NCI-H1417 treated with DMSO at 0.1 percent for 48 hours (cell line): ENCODE data around the gene KRTAP16-1.
"Not testable (repeated sequence)": the region's sequence is repeated elsewhere in the genome, so short reads cannot be mapped to it uniquely, and the experiment has no call there.

Source experiments
- DNase-seq: peaks from one replicate; lab custom pipeline; 2025; lab: John Stamatoyannopoulos, UW

Gene KRTAP16-1

DNA sequence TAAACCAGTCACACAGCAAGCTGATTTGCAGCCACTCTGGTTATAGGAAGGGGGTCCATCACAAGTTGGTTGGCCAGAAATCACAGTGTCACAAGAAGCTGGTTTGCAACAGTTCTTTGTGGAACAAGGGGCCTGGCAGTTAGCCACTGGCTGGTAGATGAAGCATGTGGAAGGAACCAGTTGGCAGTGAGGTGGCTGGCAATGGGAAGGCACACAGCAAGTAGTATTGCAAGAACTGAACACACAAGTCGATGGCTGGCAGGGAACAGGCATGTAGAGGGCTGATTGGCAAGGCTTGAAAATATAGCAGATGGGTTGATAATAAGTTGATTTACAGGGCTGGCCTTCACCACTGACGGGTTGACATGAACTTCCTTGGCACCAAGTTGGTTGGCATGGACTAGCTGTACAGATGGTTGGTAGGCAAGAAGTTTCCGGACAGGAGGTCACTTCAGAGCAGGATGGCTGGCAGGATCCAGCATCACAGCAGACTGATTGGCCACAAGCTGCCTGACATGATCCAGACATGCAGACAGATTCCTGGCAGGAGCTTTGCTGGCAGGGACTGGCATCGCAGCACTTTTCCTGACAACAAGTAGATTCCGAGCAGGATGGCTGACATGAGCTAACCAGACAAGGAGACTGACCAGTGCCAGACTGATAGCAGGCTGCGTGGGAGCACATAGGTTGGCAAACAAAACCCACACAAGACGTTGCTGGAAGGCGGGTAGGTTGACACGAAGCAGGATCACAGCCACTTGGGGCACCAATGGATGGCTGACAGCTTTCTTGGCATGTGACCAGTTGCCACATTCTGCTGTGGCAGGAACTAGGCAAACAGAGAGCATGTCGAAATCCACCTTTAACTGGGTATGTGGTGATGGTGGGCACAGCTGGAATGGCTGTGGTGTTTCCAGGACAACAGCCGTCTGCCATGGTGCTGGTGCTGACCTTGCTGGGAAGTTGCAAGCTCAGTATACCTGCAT, 6.9 kb downstream of the KRTAP16-1 start, which contains the start of gene KRTAP29-1:
Gene KRTAP29-1 (minus strand): TSS at position 936 of the 986 bp plus-strand sequence. CDS start 0 bp downstream, at position 936.
- DNase-seq, result no peak

DNA sequence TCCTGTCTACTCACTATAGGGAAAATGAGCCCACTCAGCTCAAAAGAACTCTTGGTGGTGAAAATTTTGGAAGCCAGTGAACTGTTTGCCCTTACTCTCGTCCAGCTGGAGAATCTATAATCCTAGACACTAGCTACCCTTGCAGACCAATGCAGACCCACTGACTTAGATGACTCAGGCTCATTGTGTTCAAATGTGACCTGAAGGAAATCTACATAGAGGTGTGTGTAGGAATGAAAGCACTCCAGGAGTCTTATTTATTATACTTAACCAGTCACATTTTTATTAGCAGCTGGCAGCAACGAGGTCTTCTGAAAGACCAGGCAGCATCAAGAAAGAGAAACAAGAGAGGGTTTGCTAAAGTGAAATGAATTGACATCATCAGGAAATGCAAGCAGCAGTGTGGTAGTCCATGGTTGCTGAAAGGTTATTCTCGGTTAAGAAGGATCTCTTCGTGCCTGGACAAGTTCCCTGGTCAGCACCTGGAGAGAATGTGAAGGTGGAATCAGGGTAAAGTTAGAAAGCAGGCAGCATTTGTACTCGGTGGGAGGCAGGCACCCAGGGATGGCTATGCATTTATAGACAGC, 7.8 kb downstream of the KRTAP16-1 start:
- no peak for DNase-seq

DNA sequence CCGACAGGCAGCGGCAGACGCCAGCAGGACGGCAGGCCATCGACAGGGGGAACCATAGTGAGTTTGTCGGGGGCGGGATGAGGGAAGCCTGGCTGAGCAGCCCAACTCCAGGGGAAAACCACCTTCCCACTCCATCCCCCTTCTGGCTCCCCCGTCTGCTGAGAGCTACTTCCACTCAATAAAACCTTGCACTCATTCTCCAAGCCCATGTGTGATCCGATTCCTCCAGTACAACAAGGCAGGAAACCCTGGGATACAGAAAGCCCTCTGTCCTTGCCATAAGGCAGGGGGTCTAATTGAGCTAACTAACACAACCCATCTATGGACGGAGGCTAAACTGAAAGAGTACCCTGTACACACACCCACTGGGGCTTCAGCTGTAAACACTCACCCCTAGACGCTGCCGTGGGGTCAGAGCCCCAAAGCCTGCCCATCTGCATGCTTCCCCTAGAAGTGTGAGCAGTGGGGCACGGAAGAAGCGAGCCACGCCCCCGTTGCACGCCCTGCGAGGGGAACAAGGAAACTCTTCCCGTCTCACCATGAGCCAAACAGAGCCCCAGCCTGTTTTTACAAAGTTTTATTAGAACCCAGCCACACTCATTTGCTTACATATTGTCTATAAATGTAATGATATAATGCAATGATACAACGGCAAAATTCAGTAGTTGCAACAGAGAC, 10.5 kb downstream of the KRTAP16-1 start:
- no peak for DNase-seq

- DNase-seq, result no peak
Measured at GRCh38 chr17:41296846-41297245, 12.3 kb downstream of the KRTAP16-1 start.

- no peak for DNase-seq
Measured at GRCh38 chr17:41294016-41294415, 15.1 kb downstream of the KRTAP16-1 start.

DNA sequence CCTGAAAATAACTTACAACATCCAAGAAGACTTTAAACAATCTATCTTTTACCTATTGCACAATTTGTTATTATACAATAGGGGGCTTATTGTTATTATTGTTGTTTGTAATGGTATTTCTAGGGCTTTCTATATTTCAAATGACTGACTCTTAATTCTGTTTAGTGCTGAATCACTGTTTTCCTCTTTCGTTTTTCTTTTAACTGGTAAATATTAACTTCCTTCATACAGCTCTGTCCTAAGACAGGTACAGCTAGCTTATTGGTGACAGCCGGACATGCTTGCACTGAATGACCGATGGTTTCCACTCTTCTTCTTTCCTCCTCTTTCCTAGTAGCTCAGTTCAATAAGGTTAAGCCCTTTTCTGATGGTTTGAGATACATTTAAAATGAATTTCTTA, 22.1 kb downstream of the KRTAP16-1 start:
- DNase-seq, result no peak

- DNase-seq, result no peak
Measured at GRCh38 chr17:41284546-41284945, 24.6 kb downstream of the KRTAP16-1 start.

DNA sequence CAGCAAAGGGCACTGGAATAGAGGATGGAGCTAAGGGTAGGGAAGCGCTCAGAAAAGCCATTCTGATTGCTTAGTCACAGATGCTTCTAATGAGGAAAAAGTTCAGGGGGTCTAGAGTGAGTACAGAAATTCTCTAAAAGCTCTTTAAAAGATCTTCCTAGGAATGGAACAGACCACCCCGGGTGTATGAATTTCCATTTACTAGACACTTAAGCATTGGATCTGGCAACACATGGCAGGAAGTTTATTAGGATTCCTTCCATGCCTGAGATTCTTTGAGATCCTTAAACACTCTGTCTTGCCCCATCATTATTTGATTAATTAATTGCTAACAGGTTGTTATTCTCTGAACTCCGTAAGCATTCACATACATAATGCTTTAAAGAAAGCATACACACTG, 25.1 kb downstream of the KRTAP16-1 start:
- DNase-seq, result no peak

GRCh38 chr17:41278176-41278955, 30.7 kb downstream of the KRTAP16-1 start:
- no peak for DNase-seq

DNA sequence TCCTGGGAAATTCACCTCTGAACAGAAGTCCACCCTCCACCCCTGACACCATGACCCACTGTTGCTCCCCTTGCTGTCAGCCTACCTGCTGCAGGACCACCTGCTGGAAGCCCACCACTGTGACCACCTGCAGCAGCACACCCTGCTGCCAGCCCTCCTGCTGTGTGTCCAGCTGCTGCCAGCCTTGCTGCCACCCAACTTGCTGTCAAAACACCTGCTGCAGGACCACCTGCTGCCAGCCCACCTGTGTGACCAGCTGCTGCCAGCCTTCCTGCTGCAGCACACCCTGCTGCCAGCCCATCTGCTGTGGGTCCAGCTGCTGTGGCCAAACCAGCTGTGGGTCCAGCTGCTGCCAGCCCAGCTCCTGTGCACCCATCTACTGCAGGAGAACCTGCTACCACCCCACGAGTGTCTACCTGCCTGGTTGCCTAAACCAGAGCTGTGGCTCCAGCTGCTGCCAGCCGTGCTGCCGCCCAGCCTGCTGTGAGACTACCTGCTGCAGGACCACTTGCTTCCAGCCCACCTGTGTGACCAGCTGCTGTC, 33.4 kb downstream of the KRTAP16-1 start, which contains the start of gene KRTAP9-7:
Gene KRTAP9-7 (plus strand): TSS at position 51 of the 543 bp plus-strand sequence. CDS start 0 bp downstream, at position 51.
- DNase-seq, result not testable (repeated sequence)

DNA sequence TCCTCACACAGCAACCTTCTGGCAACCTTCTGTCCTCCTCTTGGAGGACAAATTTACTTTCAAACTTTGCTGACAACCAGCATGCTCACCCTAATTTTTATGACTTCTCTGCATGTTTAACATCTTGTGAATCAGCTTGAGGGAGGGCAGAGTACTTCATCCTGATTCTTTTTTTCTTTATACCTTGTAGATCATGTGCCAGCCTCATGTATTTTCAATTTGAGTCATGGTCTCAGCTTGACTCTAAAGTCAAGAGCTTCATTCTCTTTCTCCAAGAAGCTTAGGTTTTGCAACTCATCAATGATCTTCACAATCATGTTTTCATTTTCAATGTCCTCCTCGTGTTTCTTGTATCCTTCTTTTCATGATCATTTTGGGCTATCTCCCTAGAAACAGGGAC, 37.3 kb downstream of the KRTAP16-1 start:
- DNase-seq, result no peak

DNA sequence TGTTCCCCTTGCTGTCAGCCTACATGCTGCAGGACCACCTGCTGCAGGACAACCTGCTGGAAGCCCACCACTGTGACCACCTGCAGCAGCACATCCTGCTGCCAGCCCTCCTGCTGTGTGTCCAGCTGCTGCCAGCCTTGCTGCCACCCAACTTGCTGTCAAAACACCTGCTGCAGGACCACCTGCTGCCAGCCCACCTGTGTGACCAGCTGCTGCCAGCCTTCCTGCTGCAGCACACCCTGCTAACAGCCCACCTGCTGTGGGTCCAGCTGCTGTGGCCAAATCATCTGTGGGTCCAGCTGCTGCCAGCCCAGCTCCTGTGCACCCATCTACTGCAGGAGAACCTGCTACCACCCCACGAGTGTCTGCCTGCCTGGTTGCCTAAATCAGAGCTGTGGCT, 37.8 kb downstream of the KRTAP16-1 start:
- not testable (repeated sequence) for DNase-seq

- DNase-seq, result no peak
Measured at GRCh38 chr17:41267711-41268110, 41.4 kb downstream of the KRTAP16-1 start.

- no peak for DNase-seq
Measured at GRCh38 chr17:41265078-41265477, 44.0 kb downstream of the KRTAP16-1 start, which contains the start of gene KRTAP9-6. Gene KRTAP9-6 (plus strand): TSS chr17:41265378. CDS start chr17:41265378, 0 bp downstream.

- DNase-seq, result no peak
Measured at GRCh38 chr17:41264599-41264998, 44.5 kb downstream of the KRTAP16-1 start.

DNA sequence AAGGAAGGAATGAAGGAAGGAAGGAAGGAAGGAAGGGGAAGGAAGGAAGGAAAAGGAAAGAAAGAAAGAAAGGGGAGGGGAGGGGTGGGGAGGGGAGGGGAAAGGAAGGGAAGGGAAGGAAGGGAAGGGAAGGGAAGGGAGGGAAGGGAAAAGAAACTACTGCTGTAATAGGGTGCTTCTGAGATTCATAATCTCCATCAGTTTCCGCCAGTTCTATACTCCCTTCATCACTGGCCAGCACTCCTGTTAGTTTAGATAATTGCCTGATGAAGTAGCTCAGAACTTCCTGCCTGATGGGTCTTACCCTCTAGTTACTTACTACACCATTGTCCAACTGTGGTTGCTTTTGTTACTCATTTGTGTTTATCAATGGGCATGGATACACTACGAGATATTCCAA, 45.9 kb downstream of the KRTAP16-1 start:
- DNase-seq, result no peak

DNA sequence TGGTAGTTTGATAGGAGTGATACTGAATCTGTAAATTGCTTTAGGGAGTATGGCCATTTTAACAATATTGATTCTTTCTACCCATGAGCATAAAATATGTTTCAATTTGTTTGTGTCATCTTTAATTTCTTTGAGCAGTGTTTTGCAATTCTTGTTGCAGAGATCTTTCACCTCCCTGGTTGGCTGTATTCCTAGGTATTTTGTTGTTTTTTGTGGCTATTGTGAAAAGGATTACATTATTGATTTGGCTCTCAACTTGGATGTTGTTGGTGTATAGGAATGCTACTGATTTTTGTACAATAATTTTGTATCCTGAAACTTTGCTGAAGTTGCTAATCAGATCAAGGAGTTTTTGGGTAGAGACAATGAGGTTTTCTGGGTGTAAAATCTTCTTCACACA, 50.7 kb downstream of the KRTAP16-1 start:
- no peak for DNase-seq
